KMS-11 (cell line): ENCODE results near the gene RGS21.
"Not testable (repeated sequence)": the region's sequence is repeated elsewhere in the genome, so short reads cannot be mapped to it uniquely, and the experiment has no call there.

Experiments
- H2AFZ ChIP-seq: fragments of 200-600 bp; sonication (generic); 2 replicates; pipeline ENCODE4 v1.6.1; 2016; ENCODE audit warnings: antibody characterized with exemption, mixed run types, low read depth
- H3K27ac ChIP-seq: fragments of 200-600 bp; sonication (generic); 2 replicates; pipeline ENCODE4 v1.6.1; 2016; ENCODE audit warnings: mild to moderate bottlenecking, mixed run types
- H3K27me3 ChIP-seq: fragments of 200-600 bp; sonication (generic); 2 replicates; pipeline ENCODE4 v1.6.1; 2017; ENCODE audit warnings: mild to moderate bottlenecking, low read depth, mixed run types, moderate library complexity; ENCODE audit not compliant: insufficient read depth
- H3K36me3 ChIP-seq: fragments of 200-600 bp; sonication (generic); 2 replicates; pipeline ENCODE4 v1.6.1; 2017; ENCODE audit warnings: mild to moderate bottlenecking, mixed run types; ENCODE audit not compliant: insufficient read depth
- H3K4me1 ChIP-seq: fragments of 200-600 bp; sonication (generic); 2 replicates; pipeline ENCODE4 v1.6.1; 2016; ENCODE audit warnings: mild to moderate bottlenecking, low read depth, mixed run types; ENCODE audit not compliant: poor library complexity, severe bottlenecking
- H3K4me2 ChIP-seq: fragments of 200-600 bp; sonication (generic); 2 replicates; pipeline ENCODE4 v1.7.0; 2016; ENCODE audit warnings: mild to moderate bottlenecking, mixed run types
- H3K4me3 ChIP-seq: fragments of 200-600 bp; sonication (generic); IDR thresholded peaks from 2 replicates; pipeline ENCODE4 v1.6.1; 2017; ENCODE audit warnings: low read depth, low read length, mixed read lengths; ENCODE audit not compliant: insufficient read depth
- H3K79me2 ChIP-seq: fragments of 200-600 bp; sonication (generic); 2 replicates; pipeline ENCODE4 v1.6.1; 2016; ENCODE audit warnings: low read depth, mixed run types; ENCODE audit not compliant: insufficient read depth
- H3K9ac ChIP-seq: fragments of 200-600 bp; sonication (generic); 2 replicates; pipeline ENCODE4 v1.6.1; 2016; ENCODE audit warnings: mild to moderate bottlenecking, mixed run types
- H4K20me1 ChIP-seq: fragments of 200-600 bp; sonication (generic); 2 replicates; pipeline ENCODE4 v1.6.1; 2016; ENCODE audit warnings: mild to moderate bottlenecking, mixed run types; ENCODE audit not compliant: insufficient read depth
- CTCF ChIP-seq: fragments of 200-600 bp; sonication (generic); conservative IDR thresholded peaks from 2 replicates; pipeline ENCODE4 v1.6.1; 2017; ENCODE audit warnings: low read depth, mild to moderate bottlenecking, antibody characterized with exemption, low read length, moderate library complexity, mixed read lengths

RGS21 gene

GRCh38 chr1:192274588-192274987 is 42.2 kb upstream of the RGS21 start:
- Histone ChIP-seq H3K27ac (no peak overlapping the region), H3K4me3 (no peak overlapping the region), H3K27me3 (no peaks in the 10 kb centered on the region), H2AFZ (no peak overlapping the region), H3K36me3 (no peaks in the 10 kb centered on the region; the same call in 1 of the 2 replicates), H3K9ac (no peak overlapping the region), H3K79me2 (no peaks in the 10 kb centered on the region), H4K20me1 (no peaks in the 10 kb centered on the region), H3K4me1 (no peaks in the 10 kb centered on the region), H3K4me2 (no peak overlapping the region)
- TF ChIP-seq CTCF, result no peak

DNA sequence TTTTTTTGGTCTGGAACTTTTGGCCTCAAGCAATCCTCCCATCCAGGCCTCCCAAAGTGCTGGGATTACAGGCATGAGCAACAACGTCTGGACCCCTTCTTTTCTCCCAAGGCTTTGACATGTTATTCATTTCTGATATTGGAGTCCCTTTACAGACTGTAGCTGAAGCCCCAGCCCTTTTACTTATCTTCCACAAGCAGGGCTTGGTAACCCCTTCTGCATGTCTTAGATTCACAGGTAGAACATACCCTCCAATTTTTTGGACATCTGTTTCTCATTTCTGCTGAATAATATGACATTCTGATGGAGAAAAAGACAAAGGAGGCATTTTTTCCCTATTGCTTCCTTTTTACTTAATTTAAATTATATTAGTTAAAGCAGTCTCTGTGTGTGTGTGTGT is 39.2 kb upstream of the RGS21 start:
- TF ChIP-seq CTCF, result no peak
- no peak overlapping the region for H3K4me3 ChIP-seq

GRCh38 chr1:192284927-192285326 is 31.9 kb upstream of the RGS21 start:
- Histone ChIP-seq H4K20me1 (no peaks in the 10 kb centered on the region), H3K27me3 (no peaks in the 10 kb centered on the region), H3K27ac (no peak overlapping the region), H3K4me1 (no peaks in the 10 kb centered on the region), H2AFZ (no peak overlapping the region), H3K4me3 (no peak overlapping the region), H3K4me2 (no peak overlapping the region), H3K9ac (no peak overlapping the region), H3K36me3 (no peaks in the 10 kb centered on the region), H3K79me2 (no peaks in the 10 kb centered on the region)
- no peak for TF ChIP-seq CTCF

More for the DNA sequence above, 39.2 kb upstream of the RGS21 start:
- no peak overlapping the region for H3K9ac ChIP-seq
- H3K4me1 ChIP-seq, result no peaks in the 10 kb centered on the region
- no peak overlapping the region for H3K4me2 ChIP-seq
- H3K27ac ChIP-seq, result no peak overlapping the region
- H3K36me3 ChIP-seq, result no peaks in the 10 kb centered on the region; the same call in 1 of the 2 replicates
- no peaks in the 10 kb centered on the region for H4K20me1 ChIP-seq
- no peak overlapping the region for H2AFZ ChIP-seq
- no peaks in the 10 kb centered on the region for H3K79me2 ChIP-seq
- no peaks in the 10 kb centered on the region for H3K27me3 ChIP-seq

- TF ChIP-seq CTCF, result no peak
- H3K4me3 ChIP-seq, result no peak overlapping the region
- no peak overlapping the region for H2AFZ ChIP-seq
- no peak overlapping the region for H3K4me2 ChIP-seq
- H3K27ac ChIP-seq, result no peak overlapping the region
- no peak overlapping the region for H3K9ac ChIP-seq
- no peaks in the 10 kb centered on the region for H3K27me3 ChIP-seq
- H3K4me1 ChIP-seq, result no peaks in the 10 kb centered on the region
- no peaks in the 10 kb centered on the region for H3K36me3 ChIP-seq
- no peaks in the 10 kb centered on the region for H4K20me1 ChIP-seq
- H3K79me2 ChIP-seq, result no peaks in the 10 kb centered on the region
Measured at GRCh38 chr1:192303029-192303428, 13.8 kb upstream of the RGS21 start.

DNA sequence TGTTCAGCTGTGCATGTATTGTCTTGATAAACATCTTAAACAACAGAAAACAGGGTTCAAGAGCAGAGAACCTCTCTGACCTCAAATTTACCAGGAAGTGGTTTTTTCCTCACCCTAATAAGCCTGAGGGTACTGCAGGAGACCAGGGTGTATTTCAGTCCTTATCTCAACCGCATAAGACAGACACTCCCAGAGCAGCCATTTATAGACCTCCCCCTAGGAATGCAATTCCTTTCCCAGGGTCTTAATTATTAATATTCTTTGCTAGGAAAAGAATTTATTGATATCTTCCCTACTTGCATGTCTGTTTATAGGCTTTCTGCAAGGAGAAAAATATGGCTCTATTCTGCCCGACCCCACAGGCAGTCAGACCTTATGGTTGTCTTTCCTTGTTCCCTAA is 8.5 kb upstream of the RGS21 start:
- H4K20me1 ChIP-seq, H2AFZ ChIP-seq, H3K4me2 ChIP-seq, H3K9ac ChIP-seq, H3K36me3 ChIP-seq, H3K27me3 ChIP-seq, H3K4me1 ChIP-seq, H3K79me2 ChIP-seq, H3K4me3 ChIP-seq, H3K27ac ChIP-seq: not testable (repeated sequence)
